ENCODE measurements around the gene BRINP3.

The BRINP3 gene

DNA sequence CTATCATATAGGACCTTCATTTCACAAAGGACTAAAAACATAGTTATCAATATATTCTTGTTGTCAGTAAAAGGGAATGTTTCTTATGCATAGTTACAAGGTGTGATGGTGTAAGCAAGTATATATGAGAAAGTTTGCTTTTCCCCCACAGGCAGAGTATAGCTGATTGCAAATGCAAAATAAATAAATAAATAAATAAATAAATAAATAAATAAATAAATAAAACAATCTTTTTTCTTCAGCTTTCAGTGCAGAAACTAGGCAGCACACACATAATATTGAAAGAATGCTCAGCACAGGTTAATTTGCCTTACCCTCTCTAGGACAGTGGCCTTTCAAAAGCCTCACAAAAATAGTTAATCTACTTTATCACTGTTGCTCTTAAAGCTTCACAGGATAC is 138.8 kb downstream of the BRINP3 start:
- no peak for DNase-seq
- H3K9me3 ChIP-seq, result no peaks in the 10 kb centered on the region
- no peak for TF ChIP-seq CTCF (IDR thresholded peaks at IDR 0.05; ENCODE audit: low read depth, low read length)
- H3K4me3 ChIP-seq (ENCODE audit: low read depth, low read length), result no peak overlapping the region
- H3K36me3 ChIP-seq, result no peaks in the 10 kb centered on the region
- peaks cover 5% of the 10 kb centered on the region for H3K4me1 ChIP-seq
- H3K27me3 ChIP-seq, result no peaks in the 10 kb centered on the region

DNA sequence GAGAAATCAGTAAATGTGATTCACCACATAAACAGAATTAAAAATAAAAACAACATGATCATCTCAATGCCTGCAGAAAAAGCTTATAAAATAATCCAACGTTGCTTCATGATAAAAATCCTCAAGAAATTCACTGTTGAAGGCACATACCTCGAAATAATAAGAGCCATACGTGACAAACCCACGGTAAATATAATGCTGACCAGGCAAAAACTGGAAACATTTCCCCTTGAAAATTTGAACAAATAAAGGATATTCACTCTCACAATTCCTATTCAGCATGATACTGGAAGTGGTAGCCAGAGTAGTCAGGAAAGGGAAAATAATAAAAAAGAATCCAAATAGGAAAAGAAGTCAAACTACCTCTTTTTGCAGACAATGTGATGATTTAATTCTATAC is 148.8 kb downstream of the BRINP3 start:
- Histone ChIP-seq H3K4me1 (no peaks in the 10 kb centered on the region), H3K9me3 (no peaks in the 10 kb centered on the region), H3K4me3 (ENCODE audit: low read depth, low read length) (no peak overlapping the region), H3K27me3 (no peaks in the 10 kb centered on the region), H3K36me3 (no peaks in the 10 kb centered on the region)
- no peak for DNase-seq
- TF ChIP-seq CTCF (IDR thresholded peaks at IDR 0.05; ENCODE audit: low read depth, low read length), result no peak

- no peak for TF ChIP-seq CTCF (IDR thresholded peaks at IDR 0.05; ENCODE audit: low read depth, low read length)
Observed at GRCh38 chr1:190328361-190328760, 149.3 kb downstream of the BRINP3 start.

DNA sequence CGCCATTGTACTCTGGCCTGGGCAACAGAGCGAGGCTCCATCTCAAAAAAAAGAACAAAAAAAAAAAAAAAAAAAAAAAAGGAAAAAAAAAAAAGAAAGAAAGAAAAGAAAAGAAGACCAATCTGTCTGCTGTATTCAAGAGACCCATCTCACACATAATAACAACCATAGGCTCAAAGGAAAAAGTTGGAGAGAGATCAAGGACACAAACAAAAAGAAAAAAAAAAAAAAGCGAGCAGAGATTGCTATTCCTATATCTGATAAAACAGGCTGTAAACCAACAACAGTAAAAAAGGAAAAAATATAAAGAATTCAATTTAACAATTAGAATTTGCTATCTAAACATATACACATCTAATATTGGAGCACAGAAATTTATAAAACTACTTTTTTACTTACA is 150.4 kb downstream of the BRINP3 start:
- Histone ChIP-seq H3K4me1 (no peaks in the 10 kb centered on the region), H3K9me3 (no peaks in the 10 kb centered on the region), H3K4me3 (ENCODE audit: low read depth, low read length) (no peak overlapping the region), H3K36me3 (no peaks in the 10 kb centered on the region), H3K27me3 (no peaks in the 10 kb centered on the region)
- no peak for TF ChIP-seq CTCF (IDR thresholded peaks at IDR 0.05; ENCODE audit: low read depth, low read length)
- no peak for DNase-seq

More at GRCh38 chr1:190328361-190328760, 149.3 kb downstream of the BRINP3 start:
- no peak for DNase-seq
- no peaks in the 10 kb centered on the region for H3K4me1 ChIP-seq
- H3K27me3 ChIP-seq, result no peaks in the 10 kb centered on the region
- H3K36me3 ChIP-seq, result no peaks in the 10 kb centered on the region
- H3K9me3 ChIP-seq, result no peaks in the 10 kb centered on the region
- no peak overlapping the region for H3K4me3 ChIP-seq (ENCODE audit: low read depth, low read length)

GRCh38 chr1:190323530-190323929 is 154.1 kb downstream of the BRINP3 start:
- TF ChIP-seq CTCF (IDR thresholded peaks at IDR 0.05; ENCODE audit: low read depth, low read length), result no peak
- H3K36me3 ChIP-seq, result no peaks in the 10 kb centered on the region
- no peaks in the 10 kb centered on the region for H3K27me3 ChIP-seq
- no peak overlapping the region for H3K4me3 ChIP-seq (ENCODE audit: low read depth, low read length)
- DNase-seq, result no peak
- no peaks in the 10 kb centered on the region for H3K9me3 ChIP-seq
- H3K4me1 ChIP-seq, result peaks cover 6% of the 10 kb centered on the region

DNA sequence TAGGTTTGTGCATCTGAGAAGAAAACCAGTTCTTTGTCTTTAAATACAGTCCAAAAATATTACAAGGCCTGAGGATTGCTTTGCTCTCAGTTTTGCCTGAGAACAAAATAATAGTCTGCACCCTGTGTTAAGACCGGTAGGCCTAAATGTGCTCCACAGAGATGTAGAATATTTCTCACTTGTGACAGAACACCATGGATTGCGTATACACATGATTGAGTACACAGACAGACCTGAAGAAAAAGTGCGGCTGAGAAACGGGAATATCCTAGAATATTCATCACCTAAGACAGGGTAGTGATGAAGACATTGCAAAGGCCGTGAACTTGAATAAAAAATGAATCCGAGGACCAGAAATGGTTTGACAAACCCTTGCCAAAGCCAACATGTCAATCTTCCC is 155.4 kb downstream of the BRINP3 start:
- no peaks in the 10 kb centered on the region for H3K27me3 ChIP-seq
- no peak overlapping the region for H3K4me3 ChIP-seq (ENCODE audit: low read depth, low read length)
- no peak for DNase-seq
- TF ChIP-seq CTCF (IDR thresholded peaks at IDR 0.05; ENCODE audit: low read depth, low read length), result no peak
- H3K36me3 ChIP-seq, result no peaks in the 10 kb centered on the region
- H3K4me1 ChIP-seq, result peaks cover 6% of the 10 kb centered on the region
- H3K9me3 ChIP-seq, result no peaks in the 10 kb centered on the region
